K562 (cell line): ENCODE measurements around the gene YAF2. TPM values are rescaled to one million over a fixed set of nuclear protein-coding genes. Genes with fewer than 3 reads are reported as not detected.

ENCODE experiments used
- ATAC-seq: fragments of 200-7000 bp; cut with Tn5 transposase; 3 replicates; pipeline ENCODE4 v1.9.1; 2020; ENCODE audit warnings: moderate library complexity
- BruUV-seq: library from RNA; stranded (reverse); fragments of 400-500 nt; replicated peaks from 2 replicates; lab custom pipeline; 2021; lab: Mats Ljungman, UMichigan
- CTCF ChIA-PET: fragments of 300-600 bp; formaldehyde crosslinking; extraction: SDS; loops from one replicate; lab custom pipeline; 2021; ENCODE audit warnings: low intra/inter-chr PET ratio; lab: Yijun Ruan, JAX
- POLR2A ChIA-PET: fragments of 300-600, 350-650 bp; sonication (Branson Sonifier 250); formaldehyde crosslinking; extraction: SDS; loops from one replicate; lab custom pipeline; 2021; ENCODE audit warnings: antibody characterized with exemption, inconsistent platforms; lab: Yijun Ruan, JAX
- DNase-seq, 4 experiments: peaks; one replicate each; pipeline versions ENCODE4 v3.0.0 to v3.0.0-alpha.2; 2011 to 2018; ENCODE audit warnings: low spot score in 3 of 4, mixed read lengths in 3 of 4; ENCODE audit errors: extremely low read depth in 1 of 4
- FAIRE-seq: peaks from 2 replicates; lab custom pipeline; 2011; peaks lifted over from hg19 to GRCh38; lab: Jason Lieb, UNC
- H2AFZ ChIP-seq: 2 replicates; pipeline ENCODE4 v1.6.0; 2011; ENCODE audit warnings: low read depth, low read length, control low read depth, inconsistent platforms
- H3K27ac ChIP-seq: fragments of 200-600 bp; 3 replicates; pipeline ENCODE4 v1.8.0; 2011; ENCODE audit warnings: low read depth, mild to moderate bottlenecking, control low read depth, inconsistent platforms, low read length, moderate library complexity, mixed read lengths; ENCODE audit errors: extremely low read depth
- H3K27me3 ChIP-seq, 2 experiments: fragments of 300-600 bp in 1 of 2; 2 replicates in 1 of 2; 3 replicates in 1 of 2; pipeline versions ENCODE4 v1.6.0 to v1.8.0; 2011; ENCODE audit warnings: inconsistent platforms in 2 of 2, low read length in 2 of 2, mild to moderate bottlenecking in 1 of 2, mixed read lengths in 1 of 2, moderate library complexity in 1 of 2; ENCODE audit not compliant: control insufficient read depth in 2 of 2, insufficient read depth in 2 of 2
- H3K36me3 ChIP-seq: fragments of 300-600 bp; 3 replicates; pipeline ENCODE4 v1.8.0; 2011; ENCODE audit warnings: mild to moderate bottlenecking, low read length, inconsistent platforms; ENCODE audit not compliant: control insufficient read depth, insufficient read depth
- H3K4me1 ChIP-seq, 2 experiments: fragments of 200-600 bp in 1 of 2; replicated peaks in 1 of 2; 2 replicates in 1 of 2; 3 replicates in 1 of 2; pipeline versions ENCODE4 v1.5.1 to v1.8.0; 2011; ENCODE audit warnings: inconsistent platforms in 2 of 2, low read length in 2 of 2, mild to moderate bottlenecking in 1 of 2, mixed read lengths in 1 of 2, moderate library complexity in 1 of 2; ENCODE audit not compliant: control insufficient read depth in 2 of 2, insufficient read depth in 2 of 2
- H3K4me2 ChIP-seq: 2 replicates; pipeline ENCODE4 v1.6.1; 2011; ENCODE audit warnings: low read length, control low read depth, inconsistent platforms, mixed read lengths; ENCODE audit not compliant: insufficient read depth
- H3K4me3 ChIP-seq: fragments of 200-600 bp; sonication (generic), shearing (Covaris generic); 2 replicates; pipeline ENCODE4 v1.5.1; 2016; ENCODE audit warnings: control low read depth, inconsistent platforms
- H3K79me2 ChIP-seq: fragments of 200-600 bp; 3 replicates; pipeline ENCODE4 v1.8.0; 2011; ENCODE audit warnings: low read length, inconsistent platforms; ENCODE audit not compliant: control insufficient read depth, insufficient read depth
- H3K9ac ChIP-seq, 2 experiments: 2 replicates each; pipeline versions ENCODE4 v1.6.0 to v1.6.1; 2011; ENCODE audit warnings: low read depth in 2 of 2, low read length in 2 of 2, control low read depth in 1 of 2, inconsistent platforms in 1 of 2, mild to moderate bottlenecking in 1 of 2, mixed read lengths in 1 of 2; ENCODE audit not compliant: insufficient read depth in 1 of 2
- H3K9me1 ChIP-seq: one replicate; pipeline ENCODE4 v1.6.0; 2011; ENCODE audit warnings: inconsistent platforms, mild to moderate bottlenecking, low read length, moderate library complexity; ENCODE audit not compliant: control insufficient read depth, insufficient read depth
- H3K9me3 ChIP-seq: replicated peaks from 2 replicates; pipeline ENCODE4 v1.5.1; 2011; ENCODE audit warnings: low read depth, low read length, inconsistent platforms; ENCODE audit not compliant: control insufficient read depth, insufficient read depth
- H4K20me1 ChIP-seq: replicated peaks from 2 replicates; pipeline ENCODE4 v1.6.1; 2011; ENCODE audit warnings: low read length, inconsistent platforms, mixed read lengths; ENCODE audit not compliant: control insufficient read depth, insufficient read depth
- ETV6 ChIP-seq, 3 experiments: fragments of 150-350 bp in 1 of 3; sonication (generic) in 1 of 3; formaldehyde crosslinking in 1 of 3; IDR thresholded peaks; 2 replicates each; pipeline versions ENCODE4 v1.6.1 to v1.8.0; 2014 to 2022; ENCODE audit warnings: borderline replicate concordance in 2 of 3, low read depth in 2 of 3, antibody characterized with exemption in 1 of 3, low read length in 1 of 3, mild to moderate bottlenecking in 1 of 3, missing genetic modification reagents in 1 of 3
- HEY1 ChIP-seq: fragments of 250-450 bp; sonication (Bioruptor Pico); IDR thresholded peaks from 2 replicates; pipeline ENCODE4 v1.5.0; 2020; ENCODE audit warnings: mild to moderate bottlenecking, moderate library complexity, borderline replicate concordance
- POLR2A ChIP-seq: fragments of 450-650 bp; conservative IDR thresholded peaks from 2 replicates; pipeline ENCODE4 v1.6.1; 2016
- RAD51 ChIP-seq: fragments of 450-650 bp; IDR thresholded peaks from 2 replicates; pipeline ENCODE4 v1.7.1; 2016; ENCODE audit warnings: low read depth, mild to moderate bottlenecking, borderline replicate concordance
- RFX5 ChIP-seq: IDR thresholded peaks from 2 replicates; pipeline ENCODE4 v1.6.1; 2011; ENCODE audit warnings: low read depth, mild to moderate bottlenecking, improper control_type of control experiment, low read length
- SIN3A ChIP-seq, 2 experiments: fragments of 150-350 bp in 1 of 2; IDR thresholded peaks; 2 replicates each; pipeline ENCODE4 v1.6.1; 2011 to 2016; ENCODE audit warnings: borderline replicate concordance in 2 of 2, low read depth in 2 of 2, low read length in 2 of 2, mild to moderate bottlenecking in 2 of 2, moderate library complexity in 2 of 2; ENCODE audit not compliant: control insufficient read depth in 1 of 2
- TCF3 ChIP-seq: sonication (generic); formaldehyde crosslinking; IDR thresholded peaks from 2 replicates; pipeline ENCODE4 v1.4.0; 2020; ENCODE audit warnings: mild to moderate bottlenecking, missing genetic modification reagents
- ZNF277 ChIP-seq: fragments of 250-450 bp; sonication (Bioruptor Pico); IDR thresholded peaks from 2 replicates; pipeline ENCODE4 v1.8.0; 2022; ENCODE audit warnings: inconsistent platforms, mild to moderate bottlenecking, moderate library complexity, borderline replicate concordance
- ZNF282 ChIP-seq: sonication (generic); formaldehyde crosslinking; IDR thresholded peaks from 2 replicates; pipeline ENCODE4 v1.8.1; 2023; ENCODE audit warnings: missing genetic modification reagents
- ZNF445 ChIP-seq: fragments of 250-450 bp; sonication (Bioruptor Pico); IDR thresholded peaks from 2 replicates; pipeline ENCODE4 v1.4.0; 2020; ENCODE audit warnings: low read depth, mild to moderate bottlenecking, moderate library complexity
- ZNF75A ChIP-seq: fragments of 450-650 bp; formaldehyde crosslinking; IDR thresholded peaks from 2 replicates; pipeline ENCODE4 v1.4.0; 2020; ENCODE audit warnings: mild to moderate bottlenecking
- ZZZ3 ChIP-seq: fragments of 450-650 bp; IDR thresholded peaks from 2 replicates; pipeline ENCODE4 v1.6.1; 2016; ENCODE audit warnings: antibody characterized with exemption, mild to moderate bottlenecking, moderate library complexity
- in situ Hi-C: fragments of 300-500 bp; cut with MboI; formaldehyde crosslinking; loops from 4 replicates; pipeline ENCODE4 v1.15.0; 2018; ENCODE audit warnings: inconsistent platforms, mixed read lengths
- intact Hi-C: fragments of 100-400 bp; cut with micrococcal nuclease; formaldehyde crosslinking; loops from 2 replicates; pipeline ENCODE4 v1.14.2; 2022
- polyA plus RNA-seq, 8 experiments: library from polyadenylated mRNA; depleted of rRNA in 4 of 8; stranded (reverse) in 5 of 8; unstranded in 3 of 8; fragments of >200 nt; fragmentation: Nextera tagmentation in 2 of 8; fragmentation: Illumina TruSeq in 1 of 8; extraction: Ambion mirVana in 2 of 8; extraction: Trizol in 1 of 8; gene quantifications; 2 replicates each; pipeline versions ENCODE4 v1.2.1 to v1.2.3, GENCODE V29; 2011 to 2014; ENCODE audit warnings: inconsistent platforms in 1 of 8, missing spikeins in 1 of 8
- total RNA-seq, 7 experiments: library from RNA; depleted of rRNA in 6 of 7; stranded (reverse); fragments of >200 nt in 6 of 7; fragmentation: Illumina TruSeq in 2 of 7; extraction: Trizol in 2 of 7; gene quantifications; 2 replicates each; pipeline versions ENCODE4 v1.2.1 to v1.2.3, GENCODE V29; 2011 to 2021; ENCODE audit warnings: low replicate concordance in 1 of 7

The YAF2 gene
- total and polyA plus RNA-seq, 9 of the 15 experiments (the other 6 are each of a cell fraction or from before 2014, with no cell fraction given): 10.6 to 26.4 (median 21.3) TPM

GRCh38 chr12:42166501-42166900, 71.5 kb downstream of the YAF2 start:
- CTCF ChIA-PET: no interaction called here
- H2AFZ ChIP-seq: no peak overlapping the region
- DNase-seq (no peak), FAIRE-seq (no peak), ATAC-seq (no peak)
- POLR2A ChIA-PET: interaction anchor here (1.3 kb wide), 1 partner anchor 12 kb away, joined by 3 read pairs; no protein-coding TSS in a partner anchor
- intact Hi-C loops (no loop called here), in situ Hi-C loops (no loop called here)
- H3K4me3 ChIP-seq: no peak overlapping the region
- no peaks in the 10 kb centered on the region for H3K27me3 ChIP-seq
- H3K4me1 ChIP-seq: no peaks in the 10 kb centered on the region
- no TSS peak for BruUV-seq
- H3K79me2 ChIP-seq: no peaks in the 10 kb centered on the region
- no peak overlapping the region for H3K4me2 ChIP-seq
- TF ChIP-seq SIN3A (IDR thresholded peaks at IDR 0.05; ENCODE audit: borderline replicate concordance in 2 of 2, control insufficient read depth in 1 of 2, low read depth in 2 of 2, low read length in 2 of 2) (no peak), ZZZ3 (no peak), ETV6 (IDR thresholded peaks at IDR 0.05; ENCODE audit: borderline replicate concordance in 1 of 2, low read depth in 2 of 2, low read length in 1 of 2) (no peak), ETV6 (CRISPR knock-in tag; IDR thresholded peaks at IDR 0.05; ENCODE audit: borderline replicate concordance) (no peak)
- no peak overlapping the region for H3K9ac ChIP-seq
- no peak overlapping the region for H3K27ac ChIP-seq
- no peaks in the 10 kb centered on the region for H3K36me3 ChIP-seq
- no peaks in the 10 kb centered on the region for H4K20me1 ChIP-seq
- H3K9me1 ChIP-seq: no peaks in the 10 kb centered on the region
- no peaks in the 10 kb centered on the region; the same call in 1 of the 2 replicates for H3K9me3 ChIP-seq

- in situ Hi-C loops: no loop called here
Observed at GRCh38 chr12:42163913-42164312, 74.1 kb downstream of the YAF2 start.

More at GRCh38 chr12:42163913-42164312, 74.1 kb downstream of the YAF2 start:
- BruUV-seq: no TSS peak
- FAIRE-seq: no peak
- no peak overlapping the region for H3K4me2 ChIP-seq
- no peaks in the 10 kb centered on the region for H3K4me1 ChIP-seq
- CTCF ChIA-PET: no interaction called here
- H3K27me3 ChIP-seq: no peaks in the 10 kb centered on the region
- H3K9me1 ChIP-seq: no peaks in the 10 kb centered on the region
- no peaks in the 10 kb centered on the region for H4K20me1 ChIP-seq
- H3K27ac ChIP-seq: no peak overlapping the region
- intact Hi-C loops: no loop called here
- H3K9ac ChIP-seq: no peak overlapping the region
- no peaks in the 10 kb centered on the region; the same call in 1 of the 2 replicates for H3K9me3 ChIP-seq
- TF ChIP-seq ZNF277: no peak
- no peak for TF ChIP-seq TCF3
- TF ChIP-seq ZNF282 (CRISPR knock-in tag): no peak
- no peak for TF ChIP-seq ZNF75A (CRISPR knock-in tag)
- TF ChIP-seq POLR2A: no peak
- TF ChIP-seq ZNF445 (CRISPR knock-in tag): no peak
- TF ChIP-seq RAD51: no peak
- no peak for TF ChIP-seq RFX5
- TF ChIP-seq HEY1 (CRISPR knock-in tag): no peak
- TF ChIP-seq, all 486 proteins: peak for 0
- H3K4me3 ChIP-seq: no peak overlapping the region
- POLR2A ChIA-PET: no interaction called here
- H3K36me3 ChIP-seq: peaks cover 15% of the 10 kb centered on the region; the same call in 1 of the 3 replicates
- DNase-seq (no peak), ATAC-seq (no peak)
- no peaks in the 10 kb centered on the region for H3K79me2 ChIP-seq
- H2AFZ ChIP-seq: no peak overlapping the region
